Measurements from ENCODE around the gene FOXD1.

FOXD1 gene

GRCh38 chr5:73443829-73444498, 4.6 kb downstream of the FOXD1 start:
- peak overlapping the region; percentile 84 for H3K4me3 ChIP-seq (ENCODE audit: low read depth, low read length)
- no peak for DNase-seq (ENCODE audit: low read depth)

- DNase-seq (ENCODE audit: low read depth) = no peak
Observed at GRCh38 chr5:73442996-73443627, 5.5 kb downstream of the FOXD1 start.

GRCh38 chr5:73442231-73442811, 6.3 kb downstream of the FOXD1 start:
- no peak for DNase-seq (ENCODE audit: low read depth)
- no peak overlapping the region for H3K4me3 ChIP-seq (ENCODE audit: low read depth, low read length)

More at GRCh38 chr5:73442996-73443627, 5.5 kb downstream of the FOXD1 start:
- no peak overlapping the region for H3K4me3 ChIP-seq (ENCODE audit: low read depth, low read length)

GRCh38 chr5:73441378-73441777, 7.2 kb downstream of the FOXD1 start:
- DNase-seq (ENCODE audit: low read depth) = no peak
- H3K4me3 ChIP-seq (ENCODE audit: low read depth, low read length) = no peak overlapping the region

GRCh38 chr5:73440262-73440661, 8.3 kb downstream of the FOXD1 start:
- H3K4me3 ChIP-seq (ENCODE audit: low read depth, low read length) = no peak overlapping the region
- no peak for DNase-seq (ENCODE audit: low read depth)

GRCh38 chr5:73438645-73439470, 9.7 kb downstream of the FOXD1 start:
- H3K4me3 ChIP-seq (ENCODE audit: low read depth, low read length) = no peak overlapping the region
- no peak for DNase-seq (ENCODE audit: low read depth)

- peak overlapping the region; percentile 24 for H3K4me3 ChIP-seq (ENCODE audit: low read depth, low read length)
- DNase-seq (ENCODE audit: low read depth) = no peak
Observed at GRCh38 chr5:73437777-73438644, 10.6 kb downstream of the FOXD1 start.

GRCh38 chr5:73437101-73437776, 11.3 kb downstream of the FOXD1 start:
- DNase-seq (ENCODE audit: low read depth) = no peak
- H3K4me3 ChIP-seq (ENCODE audit: low read depth, low read length) = peak overlapping the region; percentile 24

- peak overlapping the region; percentile 24 for H3K4me3 ChIP-seq (ENCODE audit: low read depth, low read length)
- no peak for DNase-seq (ENCODE audit: low read depth)
Observed at GRCh38 chr5:73436535-73437100, 12.0 kb downstream of the FOXD1 start.

- no peak for DNase-seq (ENCODE audit: low read depth)
- peak overlapping the region; percentile 9 for H3K4me3 ChIP-seq (ENCODE audit: low read depth, low read length)
Observed at GRCh38 chr5:73435759-73436534, 12.6 kb downstream of the FOXD1 start.

GRCh38 chr5:73434907-73435306, 13.7 kb downstream of the FOXD1 start:
- no peak overlapping the region for H3K4me3 ChIP-seq (ENCODE audit: low read depth, low read length)
- no peak for DNase-seq (ENCODE audit: low read depth)

GRCh38 chr5:73434461-73434860, 14.1 kb downstream of the FOXD1 start:
- H3K4me3 ChIP-seq (ENCODE audit: low read depth, low read length) = no peak overlapping the region
- no peak for DNase-seq (ENCODE audit: low read depth)

- no peak overlapping the region for H3K4me3 ChIP-seq (ENCODE audit: low read depth, low read length)
- no peak for DNase-seq (ENCODE audit: low read depth)
Observed at GRCh38 chr5:73433982-73434342, 14.6 kb downstream of the FOXD1 start.

- H3K4me3 ChIP-seq (ENCODE audit: low read depth, low read length) = no peak overlapping the region
- no peak for DNase-seq (ENCODE audit: low read depth)
Observed at GRCh38 chr5:73433272-73433981, 15.2 kb downstream of the FOXD1 start.

- no peak for DNase-seq (ENCODE audit: low read depth)
- H3K4me3 ChIP-seq (ENCODE audit: low read depth, low read length) = no peak overlapping the region
Observed at GRCh38 chr5:73431204-73431851, 17.2 kb downstream of the FOXD1 start.

- no peak overlapping the region for H3K4me3 ChIP-seq (ENCODE audit: low read depth, low read length)
- no peak for DNase-seq (ENCODE audit: low read depth)
Observed at GRCh38 chr5:73426034-73426433, 22.5 kb downstream of the FOXD1 start.

GRCh38 chr5:73424556-73424977, 24.0 kb downstream of the FOXD1 start:
- DNase-seq (ENCODE audit: low read depth) = peak; percentile 78
- no peak overlapping the region for H3K4me3 ChIP-seq (ENCODE audit: low read depth, low read length)

Data from skeletal muscle cell (primary cell).